GM23338 (cell line): Measurements from ENCODE around the gene ANO4. TPM values are rescaled to one million over a fixed set of nuclear protein-coding genes. Genes with fewer than 3 reads are reported as not detected.

Experiments used
- ATAC-seq: fragments of 200-7000 bp; cut with Tn5 transposase; 3 replicates; pipeline ENCODE4 v1.9.1; 2020
- DNase-seq: peaks from one replicate; pipeline ENCODE4 v3.0.0-alpha.2; 2015; ENCODE audit warnings: low spot score
- H2AFZ ChIP-seq: fragments of 200-600 bp; sonication (generic); 2 replicates; pipeline ENCODE4 v1.8.0; 2016; ENCODE audit warnings: antibody characterized with exemption, mild to moderate bottlenecking, moderate library complexity
- H3F3A ChIP-seq: fragments of 200-600 bp; sonication (generic); replicated peaks from 2 replicates; pipeline ENCODE4 v1.8.0; 2017; ENCODE audit warnings: antibody characterized with exemption, mixed run types, low read depth
- H3K27ac ChIP-seq: fragments of 200-600 bp; sonication (generic); 2 replicates; pipeline ENCODE4 v1.6.1; 2016; ENCODE audit warnings: low read depth
- H3K27me3 ChIP-seq: fragments of 200-600 bp; sonication (generic); 2 replicates; pipeline ENCODE4 v1.8.0; 2016; ENCODE audit warnings: mild to moderate bottlenecking, mixed run types, moderate library complexity; ENCODE audit not compliant: insufficient read depth
- H3K36me3 ChIP-seq: fragments of 200-600 bp; sonication (generic); 2 replicates; pipeline ENCODE4 v1.8.0; 2016; ENCODE audit warnings: mild to moderate bottlenecking; ENCODE audit not compliant: insufficient read depth
- H3K4me1 ChIP-seq: fragments of 200-600 bp; sonication (generic); 2 replicates; pipeline ENCODE4 v1.8.0; 2016; ENCODE audit warnings: mild to moderate bottlenecking, moderate library complexity; ENCODE audit not compliant: insufficient read depth
- H3K4me2 ChIP-seq: fragments of 200-600 bp; sonication (generic); 2 replicates; pipeline ENCODE4 v1.7.1; 2017; ENCODE audit warnings: mixed run types
- H3K4me3 ChIP-seq: fragments of 200-600 bp; sonication (generic); 2 replicates; pipeline ENCODE4 v1.6.1; 2016; ENCODE audit warnings: mixed run types
- H3K79me2 ChIP-seq: fragments of 200-600 bp; sonication (generic); replicated peaks from 2 replicates; pipeline ENCODE4 v1.8.0; 2017; ENCODE audit warnings: mild to moderate bottlenecking; ENCODE audit not compliant: insufficient read depth
- H3K9me2 ChIP-seq: fragments of 200-600 bp; sonication (generic); 2 replicates; pipeline ENCODE4 v1.8.0; 2017; ENCODE audit not compliant: insufficient read depth
- H4K20me1 ChIP-seq: fragments of 200-600 bp; sonication (generic); replicated peaks from 2 replicates; pipeline ENCODE4 v1.8.0; 2017; ENCODE audit warnings: mild to moderate bottlenecking; ENCODE audit not compliant: insufficient read depth
- H3K27ac Mint-ChIP-seq: 2 replicates; pipeline ENCODE4 v1.8.0; 2020; ENCODE audit warnings: inconsistent platforms, mild to moderate bottlenecking, moderate library complexity, mixed read lengths
- H3K27me3 Mint-ChIP-seq: 3 replicates; pipeline ENCODE4 v1.8.0; 2022; ENCODE audit warnings: low read depth, mild to moderate bottlenecking, moderate library complexity, mixed read lengths, inconsistent platforms; ENCODE audit not compliant: insufficient read depth, poor library complexity
- H3K36me3 Mint-ChIP-seq: 3 replicates; pipeline ENCODE4 v1.8.0; 2021; ENCODE audit warnings: low read depth, mild to moderate bottlenecking, inconsistent platforms, moderate library complexity, mixed read lengths
- H3K4me1 Mint-ChIP-seq: 3 replicates; pipeline ENCODE4 v1.8.0; 2020; ENCODE audit warnings: mild to moderate bottlenecking, inconsistent platforms, mixed read lengths
- H3K4me3 Mint-ChIP-seq: 3 replicates; pipeline ENCODE4 v1.8.0; 2021; ENCODE audit warnings: moderate library complexity, mild to moderate bottlenecking, inconsistent platforms, mixed read lengths
- H3K9me3 Mint-ChIP-seq: 3 replicates; pipeline ENCODE4 v1.8.0; 2020; ENCODE audit warnings: moderate library complexity, mild to moderate bottlenecking, inconsistent platforms, mixed read lengths
- CREB1 ChIP-seq: fragments of 250-450 bp; sonication (Bioruptor Pico); IDR thresholded peaks from 2 replicates; pipeline ENCODE4 v1.5.0; 2020; ENCODE audit warnings: low read depth, mild to moderate bottlenecking, moderate library complexity
- CTCF ChIP-seq, 2 experiments: fragments of 200-600 bp in 1 of 2; sonication (generic) in 1 of 2; conservative IDR thresholded peaks; 2 replicates each; pipeline versions ENCODE4 v1.5.1 to v1.6.1; 2016 to 2017; ENCODE audit warnings: antibody characterized with exemption in 2 of 2, low read depth in 2 of 2, mild to moderate bottlenecking in 2 of 2, moderate library complexity in 1 of 2
- ETS1 ChIP-seq: IDR thresholded peaks from 2 replicates; pipeline ENCODE4 v1.6.1; 2016; ENCODE audit warnings: antibody characterized with exemption
- EZH2phosphoT487 ChIP-seq: fragments of 200-600 bp; sonication (generic); IDR thresholded peaks from one replicate; pipeline ENCODE4 v1.8.1; 2018; ENCODE audit warnings: antibody characterized with exemption; ENCODE audit not compliant: unreplicated experiment
- JUNB ChIP-seq: IDR thresholded peaks from one replicate; pipeline ENCODE4 v1.6.1; 2016; ENCODE audit warnings: antibody characterized with exemption; ENCODE audit not compliant: unreplicated experiment
- POLR2AphosphoS5 ChIP-seq: IDR thresholded peaks from 2 replicates; pipeline ENCODE4 v1.6.1; 2016; ENCODE audit warnings: antibody characterized with exemption, low read depth
- REST ChIP-seq: IDR thresholded peaks from one replicate; pipeline ENCODE4 v1.6.1; 2018; ENCODE audit warnings: antibody characterized with exemption; ENCODE audit not compliant: unreplicated experiment
- STAT1 ChIP-seq: IDR thresholded peaks from one replicate; pipeline ENCODE4 v1.6.1; 2016; ENCODE audit warnings: antibody characterized with exemption; ENCODE audit not compliant: unreplicated experiment
- ZNF114 ChIP-seq: fragments of 250-450 bp; sonication (Bioruptor Pico); IDR thresholded peaks from 2 replicates; pipeline ENCODE4 v1.5.0; 2020; ENCODE audit warnings: mild to moderate bottlenecking, moderate library complexity
- polyA plus RNA-seq: library from polyadenylated mRNA; unstranded; fragments of >200 nt; fragmentation: Nextera tagmentation; extraction: Ambion mirVana; gene quantifications from 2 replicates; pipeline ENCODE4 v1.2.1, GENCODE V29; 2016
- total RNA-seq: library from RNA; depleted of rRNA; stranded (reverse); fragments of >200 nt; shearing (Covaris generic); gene quantifications from 2 replicates; pipeline ENCODE4 v1.2.3, GENCODE V29; 2014

The ANO4 gene
- total and polyA plus RNA-seq, 2 experiments from 2014 or later: 1.7 to 8.7 TPM

- TF ChIP-seq EZH2phosphoT487 (no peak), POLR2AphosphoS5 (no peak), ETS1 (no peak)
Measured at GRCh38 chr12:100900808-100901207, 106.2 kb downstream of the ANO4 start (continued).

GRCh38 chr12:100901266-100901665 is 106.7 kb downstream of the ANO4 start:
- Histone ChIP-seq H3F3A (no peaks in the 10 kb centered on the region), H4K20me1 (no peaks in the 10 kb centered on the region), H3K4me1 (no peaks in the 10 kb centered on the region), H3K4me3 (no peak overlapping the region), H3K79me2 (no peaks in the 10 kb centered on the region), H3K27me3 (no peaks in the 10 kb centered on the region), H2AFZ (no peak overlapping the region), H3K4me2 (no peak overlapping the region), H3K27ac (no peak overlapping the region), H3K9me2 (no peaks in the 10 kb centered on the region; the same call in 1 of the 2 replicates), H3K36me3 (no peaks in the 10 kb centered on the region)
- H3K9me3 Mint-ChIP-seq: no peaks in the 10 kb centered on the region
- H3K27ac Mint-ChIP-seq: no peak overlapping the region
- H3K4me1 Mint-ChIP-seq: no peaks in the 10 kb centered on the region
- H3K27me3 Mint-ChIP-seq: no peaks in the 10 kb centered on the region
- ATAC-seq (no peak), DNase-seq (no peak)
- no peaks in the 10 kb centered on the region for H3K36me3 Mint-ChIP-seq
- H3K4me3 Mint-ChIP-seq: no peak overlapping the region
- TF ChIP-seq CTCF (conservative IDR thresholded peaks at IDR 0.05; ENCODE audit: low read depth in 2 of 2) (no peak), POLR2AphosphoS5 (no peak), CREB1 (no peak), STAT1 (no peak), JUNB (no peak)

GRCh38 chr12:100904270-100904669 is 109.7 kb downstream of the ANO4 start:
- no peaks in the 10 kb centered on the region for H3F3A ChIP-seq
- Mint-ChIP-seq H3K27ac (no peak overlapping the region), H3K4me3 (no peak overlapping the region), H3K9me3 (no peaks in the 10 kb centered on the region), H3K27me3 (no peaks in the 10 kb centered on the region), H3K4me1 (no peaks in the 10 kb centered on the region), H3K36me3 (no peaks in the 10 kb centered on the region)
- H3K9me2 ChIP-seq: no peaks in the 10 kb centered on the region; the same call in 1 of the 2 replicates
- H3K27me3 ChIP-seq: no peaks in the 10 kb centered on the region
- DNase-seq (no peak), ATAC-seq (no peak)
- no peak overlapping the region for H2AFZ ChIP-seq
- no peak overlapping the region for H3K4me2 ChIP-seq
- H3K4me3 ChIP-seq: no peak overlapping the region
- H4K20me1 ChIP-seq: no peaks in the 10 kb centered on the region
- no peak overlapping the region for H3K27ac ChIP-seq
- no peaks in the 10 kb centered on the region for H3K4me1 ChIP-seq
- TF ChIP-seq CTCF (conservative IDR thresholded peaks at IDR 0.05; ENCODE audit: low read depth in 2 of 2): no peak
- TF ChIP-seq ETS1: no peak
- no peak for TF ChIP-seq JUNB
- no peak for TF ChIP-seq POLR2AphosphoS5
- TF ChIP-seq REST: no peak
- TF ChIP-seq ZNF114: no peak
- H3K79me2 ChIP-seq: no peaks in the 10 kb centered on the region
- H3K36me3 ChIP-seq: no peaks in the 10 kb centered on the region
